ENCODE results near the gene COL4A1. TPM values are rescaled to one million over a fixed set of nuclear protein-coding genes. Genes with fewer than 3 reads are reported as not detected.

Gene COL4A1
- total RNA-seq, 4 donors from 2014 or later, result 278 to 618 (median 440) TPM

- Histone ChIP-seq H3K4me1 (peaks cover 7 to 66% (median 19%) of the 10 kb centered on the region in 3 donors), H3K9me3 (no peaks in the 10 kb centered on the region), H3K36me3 (no peaks in the 10 kb centered on the region), H3K27me3 (no peaks in the 10 kb centered on the region), H3K27ac (peak overlapping the region; percentile 95 to 99 (median 98)), H3K4me3 (peak overlapping the region; percentile 89 to 98)
- no peak for ATAC-seq
- 2 to 4% methylated on average over 6 of the region's 6 CpGs for WGBS, 2 donors (ENCODE audit: low coverage in 1 of 2)
- TF ChIP-seq EP300 (IDR thresholded peaks at IDR 0.05), result no peak
- TF ChIP-seq POLR2AphosphoS5 (IDR thresholded peaks at IDR 0.05), result peak; percentile 3
- no peak for TF ChIP-seq CTCF (IDR thresholded peaks at IDR 0.05)
- no peak for TF ChIP-seq POLR2A (IDR thresholded peaks at IDR 0.05)
These were observed 1.0 kb downstream of the COL4A1 start for GRCh38 chr13:110305949-110306339.

GRCh38 chr13:110305544-110305943 is 1.4 kb downstream of the COL4A1 start:
- Histone ChIP-seq H3K27ac (peak overlapping the region; percentile 95 to 99 (median 98)), H3K9me3 (no peaks in the 10 kb centered on the region), H3K27me3 (no peaks in the 10 kb centered on the region), H3K4me3 (peak overlapping the region; percentile 89 to 98), H3K36me3 (no peaks in the 10 kb centered on the region), H3K4me1 (peaks cover 11 to 66% (median 16%) of the 10 kb centered on the region in 3 donors)
- WGBS, 2 donors (ENCODE audit: low coverage in 1 of 2), result 5 to 13% methylated on average over 2 of the region's 2 CpGs
- TF ChIP-seq CTCF (IDR thresholded peaks at IDR 0.05), result no peak
- no peak for TF ChIP-seq POLR2A (IDR thresholded peaks at IDR 0.05)
- no peak for ATAC-seq

- Histone ChIP-seq H3K9me3 (no peaks in the 10 kb centered on the region), H3K27ac (peak overlapping the region; percentile 95 to 99 (median 98)), H3K36me3 (no peaks in the 10 kb centered on the region), H3K4me1 (peaks cover 16 to 66% (median 20%) of the 10 kb centered on the region in 3 donors), H3K27me3 (no peaks in the 10 kb centered on the region), H3K4me3 (peak overlapping the region; percentile 89 to 98)
- no peak for ATAC-seq
- WGBS, 2 donors (ENCODE audit: low coverage in 1 of 2), result 19 to 22% methylated on average over 4 of the region's 4 CpGs
- TF ChIP-seq CTCF (IDR thresholded peaks at IDR 0.05), result no peak
- peak; percentile 3 for TF ChIP-seq POLR2AphosphoS5 (IDR thresholded peaks at IDR 0.05)
These were observed 2.0 kb downstream of the COL4A1 start for GRCh38 chr13:110305001-110305400.

GRCh38 chr13:110304256-110304655 is 2.7 kb downstream of the COL4A1 start:
- Histone ChIP-seq H3K27ac (peak overlapping the region in 3 of 4 donors; percentile 97 to 99 (median 99)), H3K4me1 (peaks cover 24 to 66% (median 27%) of the 10 kb centered on the region in 3 donors), H3K36me3 (no peaks in the 10 kb centered on the region), H3K4me3 (peak overlapping the region in 1 of 2 donors; percentile 98), H3K27me3 (no peaks in the 10 kb centered on the region), H3K9me3 (no peaks in the 10 kb centered on the region)
- WGBS, 2 donors (ENCODE audit: low coverage in 1 of 2), result 24 to 25% methylated on average over 2 to 4 of the region's 4 CpGs
- no peak for TF ChIP-seq CTCF (IDR thresholded peaks at IDR 0.05)
- peak; percentile 76 for TF ChIP-seq POLR2AphosphoS5 (IDR thresholded peaks at IDR 0.05)
- ATAC-seq, result no peak

GRCh38 chr13:110303644-110304043 is 3.3 kb downstream of the COL4A1 start:
- Histone ChIP-seq H3K4me3 (peak overlapping the region in 1 of 2 donors; percentile 98), H3K27me3 (no peaks in the 10 kb centered on the region), H3K9me3 (no peaks in the 10 kb centered on the region), H3K4me1 (peaks cover 25 to 68% (median 33%) of the 10 kb centered on the region in 3 donors), H3K27ac (peak overlapping the region; percentile 37 to 99 (median 98)), H3K36me3 (peaks cover 0 to 6% of the 10 kb centered on the region in 2 donors)
- ATAC-seq, result no peak
- 53 to 57% methylated on average over 3 of the region's 7 CpGs for WGBS, 2 donors (ENCODE audit: low coverage in 1 of 2)
- TF ChIP-seq POLR2AphosphoS5 (IDR thresholded peaks at IDR 0.05), result no peak
- TF ChIP-seq POLR2A (IDR thresholded peaks at IDR 0.05), result no peak
- no peak for TF ChIP-seq EP300 (IDR thresholded peaks at IDR 0.05)
- no peak for TF ChIP-seq CTCF (IDR thresholded peaks at IDR 0.05)

Measured in gastroesophageal sphincter (tissue), 4 donors.